CD4-positive, alpha-beta T cell treated with Interleukin-15 for 1 hour (primary cell): ENCODE measurements around the gene SNX4.
"Not testable (repeated sequence)": the region's sequence is repeated elsewhere in the genome, so short reads cannot be mapped to it uniquely, and the experiment has no call there.

Experiments
- DNase-seq: peaks from one replicate; pipeline ENCODE4 v3.0.0-alpha.2; 2020

SNX4 gene

DNA sequence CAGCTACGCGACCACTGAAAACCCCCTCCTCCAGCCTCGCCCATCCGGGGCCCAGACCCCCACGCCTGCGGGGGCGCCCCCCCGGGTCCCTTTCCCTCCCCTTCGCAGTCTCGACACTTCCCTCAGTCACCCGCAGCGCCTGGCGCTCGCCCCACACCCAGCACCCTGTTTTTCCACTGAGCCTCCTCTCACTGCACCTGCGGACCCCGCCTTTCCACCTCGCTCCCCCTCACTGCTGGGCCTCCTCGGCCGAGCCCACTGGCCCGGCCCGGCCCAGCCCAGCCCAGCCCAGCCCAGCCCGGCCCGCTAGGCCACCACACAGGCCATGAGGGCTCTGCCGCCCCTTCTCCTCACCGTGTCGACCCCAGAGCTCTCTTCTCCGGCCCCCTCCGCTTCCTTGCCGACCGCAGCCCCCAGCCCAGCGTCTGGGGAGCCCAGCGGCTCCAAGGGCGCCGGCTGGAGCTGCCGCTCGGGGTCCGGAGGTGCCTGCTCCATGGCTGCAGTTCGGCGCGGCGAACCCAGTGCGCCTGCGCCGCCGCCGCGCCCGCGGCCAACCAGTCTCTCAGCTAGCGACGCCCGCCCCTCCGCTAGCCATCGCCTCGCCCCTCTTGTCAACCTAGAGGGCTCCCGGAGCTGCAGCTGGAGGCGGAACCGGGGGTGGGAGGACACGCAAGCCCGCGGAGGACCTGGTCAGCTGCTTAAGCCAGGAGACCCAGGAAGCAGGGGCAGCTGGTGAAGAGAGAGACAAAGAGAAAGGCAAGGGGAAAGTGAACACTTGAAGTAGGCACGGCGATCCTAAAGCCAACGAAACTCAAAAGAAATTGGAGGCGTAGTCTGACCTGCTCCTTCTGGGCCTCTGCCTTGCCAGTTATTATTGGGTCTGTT lies at the start of gene SNX4:
SNX4 (minus strand) TSS at position 525 of the 885 bp plus-strand sequence; CDS start at position 495, 30 bp downstream.
- peak; percentile 89 for DNase-seq

- DNase-seq = no peak
These were observed 36.3 kb upstream of the SNX4 start for GRCh38 chr3:125556314-125556713.

DNA sequence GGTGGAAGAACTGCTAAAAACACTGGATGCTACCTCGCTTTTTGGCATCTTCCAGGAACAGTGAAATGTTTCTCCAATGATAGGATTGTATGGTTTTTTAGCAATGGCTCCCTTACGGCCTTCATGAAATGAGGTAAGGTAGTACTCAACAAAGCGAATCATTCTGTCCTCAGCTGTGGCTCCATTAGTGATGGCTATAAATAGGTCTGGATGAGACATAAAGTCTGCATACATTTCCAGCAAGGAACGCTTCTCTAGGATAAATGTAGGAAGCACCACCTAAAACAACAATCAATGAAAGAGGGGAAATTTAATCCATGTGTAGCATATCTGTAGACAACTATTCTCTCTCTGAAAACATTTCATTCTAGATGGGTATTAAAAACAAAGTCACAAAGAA lies 32.4 kb upstream of the SNX4 start:
- no peak for DNase-seq

GRCh38 chr3:125528920-125529319 lies 8.9 kb upstream of the SNX4 start:
- DNase-seq = no peak

- DNase-seq = no peak
These were observed 5.2 kb upstream of the SNX4 start for GRCh38 chr3:125525153-125525552.

GRCh38 chr3:125520563-125520919 lies 539 bp upstream of the SNX4 start:
- DNase-seq = not testable (repeated sequence)

GRCh38 chr3:125515421-125515820 lies 4.6 kb downstream of the SNX4 start:
- DNase-seq = no peak

GRCh38 chr3:125513490-125514115 lies 6.4 kb downstream of the SNX4 start:
- no peak for DNase-seq

DNA sequence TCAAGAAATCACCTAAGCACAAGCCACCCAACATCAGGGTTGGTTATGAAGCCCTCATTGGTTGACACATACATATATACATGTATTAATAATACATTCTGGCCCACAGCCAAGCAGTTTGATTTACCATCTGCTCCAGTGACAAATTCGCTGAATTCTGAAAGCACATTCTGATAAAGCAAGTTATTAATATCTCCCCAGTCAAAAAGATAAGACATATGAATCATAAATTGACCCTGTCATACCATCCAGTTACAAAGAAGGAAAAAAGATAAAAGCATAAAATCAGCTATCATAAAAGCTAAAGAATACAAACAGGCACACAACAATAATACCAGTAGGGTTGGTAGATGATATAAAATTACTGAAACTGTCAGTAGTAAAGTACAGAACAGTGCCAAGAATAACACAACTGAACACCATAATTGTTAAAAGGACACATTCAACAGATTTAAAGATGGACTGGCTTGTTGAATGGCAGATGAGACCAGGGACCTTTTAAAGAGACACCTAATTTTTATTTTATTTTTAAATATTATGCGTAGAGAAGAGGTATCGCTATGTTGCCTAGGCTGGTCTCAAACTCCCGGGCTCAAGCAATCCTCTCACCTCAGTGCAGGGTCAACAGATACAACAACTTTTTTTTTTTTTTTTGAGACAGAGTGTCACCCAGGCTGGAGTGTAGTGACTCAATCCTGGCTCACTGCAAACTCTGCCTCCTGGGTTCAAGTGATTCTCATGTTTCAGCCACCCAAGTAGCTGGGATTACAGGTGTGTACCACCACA lies 7.7 kb downstream of the SNX4 start:
- DNase-seq = no peak

GRCh38 chr3:125511420-125512118 lies 8.4 kb downstream of the SNX4 start:
- no peak for DNase-seq

- DNase-seq = no peak
These were observed 12.9 kb downstream of the SNX4 start for GRCh38 chr3:125507128-125507527.

- no peak for DNase-seq
These were observed 21.4 kb downstream of the SNX4 start for GRCh38 chr3:125498630-125499029.

DNA sequence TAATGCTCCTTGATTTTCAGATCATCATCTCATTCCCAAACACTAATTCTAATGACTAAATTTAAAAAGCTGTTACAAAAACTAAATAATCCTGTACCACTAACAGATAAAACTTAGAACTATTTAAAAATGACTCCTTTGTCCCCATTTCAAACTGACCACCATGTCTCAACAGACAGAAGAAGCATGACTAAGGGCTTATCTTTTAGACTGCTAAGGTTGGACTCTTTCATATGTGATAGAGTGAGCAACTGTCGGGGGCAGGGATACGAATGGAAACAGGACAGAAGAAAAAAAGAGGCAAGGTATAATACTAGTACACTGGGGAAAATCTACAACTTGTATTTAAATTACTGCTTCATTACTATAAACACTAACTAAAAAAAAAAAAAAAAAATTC lies 23.3 kb downstream of the SNX4 start:
- no peak for DNase-seq

DNA sequence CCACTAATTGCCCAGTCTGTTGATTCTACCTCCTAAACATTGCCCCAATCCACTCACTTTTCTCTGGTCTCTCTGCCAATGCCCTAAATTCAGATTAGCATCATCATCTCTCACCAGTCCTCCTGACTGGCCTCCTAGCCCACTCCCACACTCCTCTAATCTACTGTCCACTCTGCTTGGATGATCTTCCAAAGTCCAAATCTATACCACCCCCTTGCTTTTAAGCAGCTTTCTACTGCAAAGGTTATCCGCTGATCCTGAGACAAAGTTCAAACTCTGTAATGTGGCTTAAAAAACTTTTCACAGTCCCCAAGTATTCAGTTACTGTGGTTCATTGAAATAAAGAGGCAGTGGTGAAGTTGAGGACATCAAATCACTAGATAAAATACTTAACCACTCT lies 37.6 kb downstream of the SNX4 start:
- DNase-seq = no peak

GRCh38 chr3:125481786-125482185 lies 38.2 kb downstream of the SNX4 start:
- no peak for DNase-seq

DNA sequence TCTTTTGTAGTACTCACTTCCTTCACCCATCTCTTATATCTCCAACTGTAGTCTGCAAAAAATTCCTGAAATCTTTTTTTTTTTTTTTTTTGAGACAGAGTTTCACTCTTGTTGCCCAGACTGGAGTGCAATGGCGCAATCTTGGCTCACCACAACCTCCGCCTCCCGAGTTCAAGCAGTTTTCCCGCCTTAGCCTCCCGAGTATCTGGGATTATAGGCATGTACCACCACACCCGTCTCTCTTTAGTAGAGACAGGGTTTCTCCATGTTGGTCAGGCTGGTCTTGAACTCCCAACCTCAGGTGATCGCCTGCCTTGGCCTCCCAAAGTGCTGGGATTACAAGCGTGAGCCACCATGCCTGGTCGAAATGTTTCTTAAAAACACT lies 38.6 kb downstream of the SNX4 start:
- DNase-seq = not testable (repeated sequence)

- DNase-seq = no peak
These were observed 39.2 kb downstream of the SNX4 start for GRCh38 chr3:125480656-125481374.

DNA sequence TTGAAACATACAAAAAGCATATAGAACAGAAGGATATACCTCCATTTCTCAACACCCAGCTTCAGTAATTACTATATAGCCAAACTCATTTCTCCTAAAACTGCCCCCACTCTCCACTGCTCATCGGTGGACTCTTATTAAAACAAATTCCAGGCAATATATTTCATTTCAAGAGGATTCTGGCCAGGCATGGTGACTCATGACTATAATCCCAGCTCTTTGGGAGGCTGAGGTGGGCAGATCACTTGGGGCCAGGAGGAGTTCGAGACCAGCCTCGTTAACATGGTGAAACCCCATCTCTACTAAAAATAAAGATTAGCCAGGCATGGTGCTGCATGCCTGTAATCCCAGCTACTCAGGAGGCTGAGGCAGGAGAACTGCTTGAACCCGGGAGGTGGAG lies 40.9 kb downstream of the SNX4 start:
- no peak for DNase-seq

- DNase-seq = no peak
These were observed 41.7 kb downstream of the SNX4 start for GRCh38 chr3:125478326-125478725.

GRCh38 chr3:125477701-125478100 lies 42.3 kb downstream of the SNX4 start:
- no peak for DNase-seq

DNA sequence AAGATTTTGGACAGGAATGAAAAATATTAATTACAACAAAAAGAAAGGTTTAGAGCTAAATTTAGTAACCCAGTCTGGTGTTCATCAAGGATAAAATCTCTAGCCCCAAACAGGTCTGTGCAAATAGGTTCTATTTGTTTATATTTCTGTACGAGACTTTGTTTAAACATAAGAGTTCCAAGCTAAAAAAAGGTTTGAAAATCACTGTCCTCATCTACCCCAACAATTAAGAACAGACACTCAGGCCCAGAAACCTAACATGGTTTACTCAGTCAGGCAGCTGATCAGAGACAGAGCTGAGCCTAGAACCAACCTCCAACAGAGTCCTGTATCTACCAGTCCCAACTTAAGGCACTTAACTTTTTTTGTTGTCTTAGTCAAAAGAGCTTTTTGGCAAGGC lies 49.3 kb downstream of the SNX4 start:
- no peak for DNase-seq

DNA sequence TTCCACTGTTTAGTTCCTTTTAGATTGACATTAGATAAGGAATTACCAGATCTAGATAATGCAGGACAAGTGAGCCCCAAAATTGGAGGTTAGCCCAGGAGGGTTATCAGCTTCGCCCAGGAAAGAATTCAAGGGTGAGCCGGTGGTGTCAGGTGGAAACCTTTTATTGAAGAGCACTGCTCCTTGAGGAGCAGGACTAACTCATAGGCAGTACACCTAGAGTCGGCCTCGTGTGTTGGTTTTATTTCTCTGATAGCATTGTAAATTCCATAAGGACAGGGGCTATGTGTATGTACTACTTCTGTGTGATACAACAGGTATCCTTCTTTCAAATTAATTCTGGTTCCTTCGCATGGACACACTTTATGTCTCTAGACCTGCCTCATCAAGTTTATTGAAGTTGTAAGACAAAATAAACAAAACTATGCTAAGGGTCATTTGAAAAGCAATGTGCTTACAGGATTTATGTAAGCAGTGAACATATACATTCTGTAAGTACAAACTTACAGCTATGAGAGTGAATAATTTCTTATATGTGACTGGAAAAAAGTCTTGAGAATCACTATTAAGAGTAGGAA lies 57.2 kb downstream of the SNX4 start:
- no peak for DNase-seq
